Measurements from ENCODE around the gene TTC31. TPM values are rescaled to one million over a fixed set of nuclear protein-coding genes. Genes with fewer than 3 reads are reported as not detected.
A peak's percentile ranks its signal among the peaks of the same experiment; 100 is the strongest.

The TTC31 gene
- total RNA-seq, 1 experiment from 2014 or later = 38.3 TPM

- TF ChIP-seq ESRRA (CRISPR knock-in tag; IDR thresholded peaks at IDR 0.05; ENCODE audit: borderline replicate concordance) = no peak
- TF ChIP-seq, protein P1, sequence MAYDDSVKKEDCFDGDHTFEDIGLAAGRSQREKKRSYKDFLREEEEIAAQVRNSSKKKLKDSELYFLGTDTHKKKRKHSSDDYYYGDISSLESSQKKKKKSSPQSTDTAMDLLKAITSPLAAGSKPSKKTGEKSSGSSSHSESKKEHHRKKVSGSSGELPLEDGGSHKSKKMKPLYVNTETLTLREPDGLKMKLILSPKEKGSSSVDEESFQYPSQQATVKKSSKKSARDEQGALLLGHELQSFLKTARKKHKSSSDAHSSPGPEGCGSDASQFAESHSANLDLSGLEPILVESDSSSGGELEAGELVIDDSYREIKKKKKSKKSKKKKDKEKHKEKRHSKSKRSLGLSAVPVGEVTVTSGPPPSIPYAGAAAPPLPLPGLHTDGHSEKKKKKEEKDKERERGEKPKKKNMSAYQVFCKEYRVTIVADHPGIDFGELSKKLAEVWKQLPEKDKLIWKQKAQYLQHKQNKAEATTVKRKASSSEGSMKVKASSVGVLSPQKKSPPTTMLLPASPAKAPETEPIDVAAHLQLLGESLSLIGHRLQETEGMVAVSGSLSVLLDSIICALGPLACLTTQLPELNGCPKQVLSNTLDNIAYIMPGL (CRISPR knock-in tag; IDR thresholded peaks at IDR 0.05) = 0 out of 2 replicates have a peak, but pooled peaks have one; percentile 26
- peak; percentile 38; the same call in 1 of the 2 replicates for TF ChIP-seq NFE2L1 (CRISPR knock-in tag; IDR thresholded peaks at IDR 0.05)
- 0 out of 2 replicates have a peak, but pooled peaks have one; percentile 27 for TF ChIP-seq ETV6 (CRISPR knock-in tag; IDR thresholded peaks at IDR 0.05)
- TF ChIP-seq, protein P2, sequence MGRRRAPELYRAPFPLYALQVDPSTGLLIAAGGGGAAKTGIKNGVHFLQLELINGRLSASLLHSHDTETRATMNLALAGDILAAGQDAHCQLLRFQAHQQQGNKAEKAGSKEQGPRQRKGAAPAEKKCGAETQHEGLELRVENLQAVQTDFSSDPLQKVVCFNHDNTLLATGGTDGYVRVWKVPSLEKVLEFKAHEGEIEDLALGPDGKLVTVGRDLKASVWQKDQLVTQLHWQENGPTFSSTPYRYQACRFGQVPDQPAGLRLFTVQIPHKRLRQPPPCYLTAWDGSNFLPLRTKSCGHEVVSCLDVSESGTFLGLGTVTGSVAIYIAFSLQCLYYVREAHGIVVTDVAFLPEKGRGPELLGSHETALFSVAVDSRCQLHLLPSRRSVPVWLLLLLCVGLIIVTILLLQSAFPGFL (CRISPR knock-in tag; IDR thresholded peaks at IDR 0.05; ENCODE audit: borderline replicate concordance) = 0 out of 2 replicates have a peak, but pooled peaks have one; percentile 63
- TF ChIP-seq, protein P3, sequence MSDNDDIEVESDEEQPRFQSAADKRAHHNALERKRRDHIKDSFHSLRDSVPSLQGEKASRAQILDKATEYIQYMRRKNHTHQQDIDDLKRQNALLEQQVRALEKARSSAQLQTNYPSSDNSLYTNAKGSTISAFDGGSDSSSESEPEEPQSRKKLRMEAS (CRISPR knock-in tag; IDR thresholded peaks at IDR 0.05) = 0 out of 2 replicates have a peak, but pooled peaks have one; percentile 31
- TF ChIP-seq TP53 (CRISPR knock-in tag; IDR thresholded peaks at IDR 0.05) = no peak
- TF ChIP-seq SP1 (CRISPR knock-in tag; conservative IDR thresholded peaks at IDR 0.05) = peak; percentile 56; the same call in 1 of the 2 replicates
- TF ChIP-seq, protein P4, sequence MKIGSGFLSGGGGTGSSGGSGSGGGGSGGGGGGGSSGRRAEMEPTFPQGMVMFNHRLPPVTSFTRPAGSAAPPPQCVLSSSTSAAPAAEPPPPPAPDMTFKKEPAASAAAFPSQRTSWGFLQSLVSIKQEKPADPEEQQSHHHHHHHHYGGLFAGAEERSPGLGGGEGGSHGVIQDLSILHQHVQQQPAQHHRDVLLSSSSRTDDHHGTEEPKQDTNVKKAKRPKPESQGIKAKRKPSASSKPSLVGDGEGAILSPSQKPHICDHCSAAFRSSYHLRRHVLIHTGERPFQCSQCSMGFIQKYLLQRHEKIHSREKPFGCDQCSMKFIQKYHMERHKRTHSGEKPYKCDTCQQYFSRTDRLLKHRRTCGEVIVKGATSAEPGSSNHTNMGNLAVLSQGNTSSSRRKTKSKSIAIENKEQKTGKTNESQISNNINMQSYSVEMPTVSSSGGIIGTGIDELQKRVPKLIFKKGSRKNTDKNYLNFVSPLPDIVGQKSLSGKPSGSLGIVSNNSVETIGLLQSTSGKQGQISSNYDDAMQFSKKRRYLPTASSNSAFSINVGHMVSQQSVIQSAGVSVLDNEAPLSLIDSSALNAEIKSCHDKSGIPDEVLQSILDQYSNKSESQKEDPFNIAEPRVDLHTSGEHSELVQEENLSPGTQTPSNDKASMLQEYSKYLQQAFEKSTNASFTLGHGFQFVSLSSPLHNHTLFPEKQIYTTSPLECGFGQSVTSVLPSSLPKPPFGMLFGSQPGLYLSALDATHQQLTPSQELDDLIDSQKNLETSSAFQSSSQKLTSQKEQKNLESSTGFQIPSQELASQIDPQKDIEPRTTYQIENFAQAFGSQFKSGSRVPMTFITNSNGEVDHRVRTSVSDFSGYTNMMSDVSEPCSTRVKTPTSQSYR (CRISPR knock-in tag; IDR thresholded peaks at IDR 0.05) = 0 out of 2 replicates have a peak, but pooled peaks have one; percentile 24
- TF ChIP-seq ZNF121 (CRISPR knock-in tag; IDR thresholded peaks at IDR 0.05) = peak; percentile 25; the same call in 1 of the 2 replicates
- TF ChIP-seq, protein P5, sequence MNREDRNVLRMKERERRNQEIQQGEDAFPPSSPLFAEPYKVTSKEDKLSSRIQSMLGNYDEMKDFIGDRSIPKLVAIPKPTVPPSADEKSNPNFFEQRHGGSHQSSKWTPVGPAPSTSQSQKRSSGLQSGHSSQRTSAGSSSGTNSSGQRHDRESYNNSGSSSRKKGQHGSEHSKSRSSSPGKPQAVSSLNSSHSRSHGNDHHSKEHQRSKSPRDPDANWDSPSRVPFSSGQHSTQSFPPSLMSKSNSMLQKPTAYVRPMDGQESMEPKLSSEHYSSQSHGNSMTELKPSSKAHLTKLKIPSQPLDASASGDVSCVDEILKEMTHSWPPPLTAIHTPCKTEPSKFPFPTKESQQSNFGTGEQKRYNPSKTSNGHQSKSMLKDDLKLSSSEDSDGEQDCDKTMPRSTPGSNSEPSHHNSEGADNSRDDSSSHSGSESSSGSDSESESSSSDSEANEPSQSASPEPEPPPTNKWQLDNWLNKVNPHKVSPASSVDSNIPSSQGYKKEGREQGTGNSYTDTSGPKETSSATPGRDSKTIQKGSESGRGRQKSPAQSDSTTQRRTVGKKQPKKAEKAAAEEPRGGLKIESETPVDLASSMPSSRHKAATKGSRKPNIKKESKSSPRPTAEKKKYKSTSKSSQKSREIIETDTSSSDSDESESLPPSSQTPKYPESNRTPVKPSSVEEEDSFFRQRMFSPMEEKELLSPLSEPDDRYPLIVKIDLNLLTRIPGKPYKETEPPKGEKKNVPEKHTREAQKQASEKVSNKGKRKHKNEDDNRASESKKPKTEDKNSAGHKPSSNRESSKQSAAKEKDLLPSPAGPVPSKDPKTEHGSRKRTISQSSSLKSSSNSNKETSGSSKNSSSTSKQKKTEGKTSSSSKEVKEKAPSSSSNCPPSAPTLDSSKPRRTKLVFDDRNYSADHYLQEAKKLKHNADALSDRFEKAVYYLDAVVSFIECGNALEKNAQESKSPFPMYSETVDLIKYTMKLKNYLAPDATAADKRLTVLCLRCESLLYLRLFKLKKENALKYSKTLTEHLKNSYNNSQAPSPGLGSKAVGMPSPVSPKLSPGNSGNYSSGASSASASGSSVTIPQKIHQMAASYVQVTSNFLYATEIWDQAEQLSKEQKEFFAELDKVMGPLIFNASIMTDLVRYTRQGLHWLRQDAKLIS (CRISPR knock-in tag; IDR thresholded peaks at IDR 0.05; ENCODE audit: borderline replicate concordance) = no peak
- TF ChIP-seq RELA (CRISPR knock-in tag; IDR thresholded peaks at IDR 0.05; ENCODE audit: borderline replicate concordance) = 0 out of 2 replicates have a peak, but pooled peaks have one; percentile 63
Measured at GRCh38 chr2:74457549-74458131, 25.2 kb upstream of the TTC31 start (continued).

DNA sequence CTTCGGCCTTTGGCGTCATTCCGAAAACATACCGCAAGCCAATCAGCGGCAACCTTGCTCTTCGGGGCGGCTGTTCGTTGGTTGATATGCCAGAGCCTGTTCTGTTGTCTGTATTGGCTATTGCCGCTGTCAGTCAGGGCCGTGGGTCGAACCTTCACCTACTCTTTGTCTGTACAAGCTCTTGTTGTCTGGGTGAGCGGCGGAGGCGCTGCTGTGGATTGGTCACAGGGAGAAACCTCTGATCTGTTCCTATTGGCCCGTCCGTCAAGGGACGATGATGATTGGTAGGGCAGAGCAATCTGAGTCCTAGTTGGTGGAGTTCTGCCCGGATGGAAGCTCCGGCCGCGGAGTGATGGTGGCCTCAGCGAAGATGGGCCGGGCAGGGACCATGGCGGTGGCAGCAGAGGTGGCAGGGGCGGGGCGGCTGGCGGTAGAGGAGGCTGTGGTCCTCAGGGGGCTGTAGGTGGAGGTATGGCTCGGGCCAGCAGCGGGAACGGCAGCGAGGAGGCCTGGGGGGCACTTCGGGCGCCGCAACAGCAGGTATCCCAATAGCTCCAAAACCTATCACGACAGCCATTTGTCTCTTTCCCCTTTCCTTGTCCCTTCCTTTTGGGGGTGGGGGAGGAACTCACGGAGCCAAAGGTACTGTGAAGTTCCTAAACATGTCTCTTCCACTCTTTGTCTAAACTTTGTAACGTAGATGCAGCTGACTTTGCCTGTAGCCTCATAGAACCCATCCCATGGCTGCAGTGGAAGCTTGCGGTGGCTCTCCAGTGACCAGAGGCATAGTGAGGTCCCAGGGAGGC is 24.5 kb upstream of the TTC31 start, which contains the start of gene WBP1:
TSS of gene WBP1 (plus strand) at position 307 of the 806 bp plus-strand sequence. CDS start at position 472, 165 bp downstream.
- no peaks in the 10 kb centered on the region for H3K9me3 Mint-ChIP-seq
- peaks cover 36% of the 10 kb centered on the region for H3K4me1 Mint-ChIP-seq
- H3K36me3 Mint-ChIP-seq = peaks cover 9% of the 10 kb centered on the region
- POLR2A ChIA-PET = interaction anchor here (0.6 to 2.7 kb wide), 16 partner anchors 9 to 97 kb away, joined by 3 to 29 read pairs (median 5); partner anchors contain the start of genes AUP1, HTRA2, LBX2 and MRPL53
- H3K4me3 Mint-ChIP-seq = peak within 1 kb of the TSS; percentile 96
- peak within 1 kb of the TSS; percentile 98 for H3K27ac Mint-ChIP-seq
- H3K27me3 Mint-ChIP-seq (ENCODE audit: low read depth) = no peaks in the 10 kb centered on the region
- DNase-seq (ENCODE audit: low spot score) (peak; percentile 100), ATAC-seq (peak; percentile 89)
- CTCF ChIA-PET = interaction anchor here (1.0 to 3.1 kb wide), 14 partner anchors 10 to 124 kb away, joined by 3 to 18 read pairs (median 4); partner anchors contain the start of genes CCDC142 and MRPL53
- TF ChIP-seq, protein P6, sequence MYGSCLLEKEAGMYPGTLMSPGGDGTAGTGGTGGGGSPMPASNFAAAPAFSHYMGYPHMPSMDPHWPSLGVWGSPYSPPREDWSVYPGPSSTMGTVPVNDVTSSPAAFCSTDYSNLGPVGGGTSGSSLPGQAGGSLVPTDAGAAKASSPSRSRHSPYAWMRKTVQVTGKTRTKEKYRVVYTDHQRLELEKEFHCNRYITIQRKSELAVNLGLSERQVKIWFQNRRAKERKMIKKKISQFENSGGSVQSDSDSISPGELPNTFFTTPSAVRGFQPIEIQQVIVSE (CRISPR knock-in tag; IDR thresholded peaks at IDR 0.05; ENCODE audit: borderline replicate concordance) = no peak
- no peak for TF ChIP-seq CBFB (CRISPR knock-in tag; IDR thresholded peaks at IDR 0.05; ENCODE audit: low read depth)
- TF ChIP-seq CREM (CRISPR knock-in tag; IDR thresholded peaks at IDR 0.05) = 0 out of 2 replicates have a peak, but pooled peaks have one; percentile 27
- no peak for TF ChIP-seq FOXJ3 (CRISPR knock-in tag; IDR thresholded peaks at IDR 0.05; ENCODE audit: borderline replicate concordance)
- TF ChIP-seq, protein P5 (CRISPR knock-in tag; IDR thresholded peaks at IDR 0.05; ENCODE audit: borderline replicate concordance) = no peak
- TF ChIP-seq ZNF219 (CRISPR knock-in tag; IDR thresholded peaks at IDR 0.05; ENCODE audit: borderline replicate concordance) = no peak
- no peak for TF ChIP-seq SMAD4 (CRISPR knock-in tag; IDR thresholded peaks at IDR 0.05)
